Erythroblast (primary cell): ENCODE results near the gene DSN1.

ENCODE experiments used
- GATA1 ChIP-seq: IDR thresholded peaks from 2 replicates; pipeline ENCODE4 v1.6.1; 2011; ENCODE audit warnings: low read depth, mild to moderate bottlenecking, control low read depth, low read length, moderate library complexity
- POLR2A ChIP-seq: IDR thresholded peaks from 2 replicates; pipeline ENCODE4 v1.6.1; 2011; ENCODE audit warnings: mild to moderate bottlenecking, low read length

- TF ChIP-seq POLR2A, result no peak
- no peak for TF ChIP-seq GATA1
These were observed 42.0 kb upstream of the DSN1 start for GRCh38 chr20:36815454-36816091.
